K562 (cell line): ENCODE data around the gene CBX1. TPM values are rescaled to one million over a fixed set of nuclear protein-coding genes. Genes with fewer than 3 reads are reported as not detected.

Experiments used
- ATAC-seq: fragments of 200-7000 bp; cut with Tn5 transposase; 3 replicates; pipeline ENCODE4 v1.9.1; 2020; ENCODE audit warnings: moderate library complexity
- BruUV-seq: library from RNA; stranded (reverse); fragments of 400-500 nt; replicated peaks from 2 replicates; lab custom pipeline; 2021; lab: Mats Ljungman, UMichigan
- CTCF ChIA-PET: fragments of 300-600 bp; formaldehyde crosslinking; extraction: SDS; loops from one replicate; lab custom pipeline; 2021; ENCODE audit warnings: low intra/inter-chr PET ratio; lab: Yijun Ruan, JAX
- POLR2A ChIA-PET: fragments of 300-600, 350-650 bp; sonication (Branson Sonifier 250); formaldehyde crosslinking; extraction: SDS; loops from one replicate; lab custom pipeline; 2021; ENCODE audit warnings: antibody characterized with exemption, inconsistent platforms; lab: Yijun Ruan, JAX
- DNase-seq, 4 experiments: peaks; one replicate each; pipeline versions ENCODE4 v3.0.0 to v3.0.0-alpha.2; 2011 to 2018; ENCODE audit warnings: low spot score in 3 of 4, mixed read lengths in 3 of 4; ENCODE audit errors: extremely low read depth in 1 of 4
- FAIRE-seq: peaks from 2 replicates; lab custom pipeline; 2011; peaks lifted over from hg19 to GRCh38; lab: Jason Lieb, UNC
- H2AFZ ChIP-seq: 2 replicates; pipeline ENCODE4 v1.6.0; 2011; ENCODE audit warnings: low read depth, low read length, control low read depth, inconsistent platforms
- H3K27ac ChIP-seq: fragments of 200-600 bp; 3 replicates; pipeline ENCODE4 v1.8.0; 2011; ENCODE audit warnings: low read depth, mild to moderate bottlenecking, control low read depth, inconsistent platforms, low read length, moderate library complexity, mixed read lengths; ENCODE audit errors: extremely low read depth
- H3K27me3 ChIP-seq, 2 experiments: fragments of 300-600 bp in 1 of 2; 2 replicates in 1 of 2; 3 replicates in 1 of 2; pipeline versions ENCODE4 v1.6.0 to v1.8.0; 2011; ENCODE audit warnings: inconsistent platforms in 2 of 2, low read length in 2 of 2, mild to moderate bottlenecking in 1 of 2, mixed read lengths in 1 of 2, moderate library complexity in 1 of 2; ENCODE audit not compliant: control insufficient read depth in 2 of 2, insufficient read depth in 2 of 2
- H3K36me3 ChIP-seq: fragments of 300-600 bp; 3 replicates; pipeline ENCODE4 v1.8.0; 2011; ENCODE audit warnings: mild to moderate bottlenecking, low read length, inconsistent platforms; ENCODE audit not compliant: control insufficient read depth, insufficient read depth
- H3K4me1 ChIP-seq, 2 experiments: fragments of 200-600 bp in 1 of 2; replicated peaks in 1 of 2; 2 replicates in 1 of 2; 3 replicates in 1 of 2; pipeline versions ENCODE4 v1.5.1 to v1.8.0; 2011; ENCODE audit warnings: inconsistent platforms in 2 of 2, low read length in 2 of 2, mild to moderate bottlenecking in 1 of 2, mixed read lengths in 1 of 2, moderate library complexity in 1 of 2; ENCODE audit not compliant: control insufficient read depth in 2 of 2, insufficient read depth in 2 of 2
- H3K4me2 ChIP-seq: 2 replicates; pipeline ENCODE4 v1.6.1; 2011; ENCODE audit warnings: low read length, control low read depth, inconsistent platforms, mixed read lengths; ENCODE audit not compliant: insufficient read depth
- H3K4me3 ChIP-seq: fragments of 200-600 bp; sonication (generic), shearing (Covaris generic); 2 replicates; pipeline ENCODE4 v1.5.1; 2016; ENCODE audit warnings: control low read depth, inconsistent platforms
- H3K79me2 ChIP-seq: fragments of 200-600 bp; 3 replicates; pipeline ENCODE4 v1.8.0; 2011; ENCODE audit warnings: low read length, inconsistent platforms; ENCODE audit not compliant: control insufficient read depth, insufficient read depth
- H3K9ac ChIP-seq, 2 experiments: 2 replicates each; pipeline versions ENCODE4 v1.6.0 to v1.6.1; 2011; ENCODE audit warnings: low read depth in 2 of 2, low read length in 2 of 2, control low read depth in 1 of 2, inconsistent platforms in 1 of 2, mild to moderate bottlenecking in 1 of 2, mixed read lengths in 1 of 2; ENCODE audit not compliant: insufficient read depth in 1 of 2
- H3K9me1 ChIP-seq: one replicate; pipeline ENCODE4 v1.6.0; 2011; ENCODE audit warnings: inconsistent platforms, mild to moderate bottlenecking, low read length, moderate library complexity; ENCODE audit not compliant: control insufficient read depth, insufficient read depth
- H3K9me3 ChIP-seq: replicated peaks from 2 replicates; pipeline ENCODE4 v1.5.1; 2011; ENCODE audit warnings: low read depth, low read length, inconsistent platforms; ENCODE audit not compliant: control insufficient read depth, insufficient read depth
- H4K20me1 ChIP-seq: replicated peaks from 2 replicates; pipeline ENCODE4 v1.6.1; 2011; ENCODE audit warnings: low read length, inconsistent platforms, mixed read lengths; ENCODE audit not compliant: control insufficient read depth, insufficient read depth
- AFF4 ChIP-seq: sonication (generic); formaldehyde crosslinking; IDR thresholded peaks from 2 replicates; pipeline ENCODE4 v1.8.0; 2023; ENCODE audit warnings: mild to moderate bottlenecking, missing genetic modification reagents
- CTCF ChIP-seq, 3 experiments: IDR thresholded peaks in 2 of 3; conservative IDR thresholded peaks in 1 of 3; 2 replicates each; pipeline ENCODE4 v1.5.1; 2011 to 2012; ENCODE audit warnings: low read length in 3 of 3, mild to moderate bottlenecking in 3 of 3, control low read depth in 2 of 3, improper control_type of control experiment in 1 of 3, inconsistent platforms in 1 of 3, low read depth in 1 of 3, mixed read lengths in 1 of 3, moderate library complexity in 1 of 3; ENCODE audit not compliant: insufficient read depth in 2 of 3
- DEAF1 ChIP-seq: fragments of 450-650 bp; formaldehyde crosslinking; IDR thresholded peaks from 2 replicates; pipeline ENCODE4 v1.4.0; 2020; ENCODE audit warnings: mild to moderate bottlenecking, moderate library complexity
- ESRRA ChIP-seq: fragments of 450-650 bp; IDR thresholded peaks from 2 replicates; pipeline ENCODE4 v1.6.1; 2014; ENCODE audit warnings: low read depth, mild to moderate bottlenecking, moderate library complexity, borderline replicate concordance
- KHSRP ChIP-seq: fragments of 450-650 bp; IDR thresholded peaks from 2 replicates; pipeline ENCODE4 v1.6.1; 2017
- MAZ ChIP-seq, 2 experiments: fragments of 450-650 bp in 1 of 2; sonication (generic) in 1 of 2; formaldehyde crosslinking; IDR thresholded peaks in 1 of 2; conservative IDR thresholded peaks in 1 of 2; 2 replicates each; pipeline versions ENCODE4 v1.4.0 to v1.5.0; 2020; ENCODE audit warnings: mild to moderate bottlenecking in 1 of 2, missing genetic modification reagents in 1 of 2
- RAD21 ChIP-seq, 2 experiments: fragments of 250-450 bp in 1 of 2; fragments of 450-650 bp in 1 of 2; sonication (Bioruptor Pico) in 1 of 2; formaldehyde crosslinking in 1 of 2; IDR thresholded peaks in 1 of 2; conservative IDR thresholded peaks in 1 of 2; 2 replicates each; pipeline versions ENCODE4 v1.4.0 to v1.8.0; 2020 to 2022; ENCODE audit warnings: mild to moderate bottlenecking in 2 of 2, moderate library complexity in 1 of 2
- SMC3 ChIP-seq: conservative IDR thresholded peaks from 2 replicates; pipeline ENCODE4 v1.6.1; 2011; ENCODE audit warnings: low read depth, low read length, improper control_type of control experiment; ENCODE audit not compliant: insufficient read depth
- TAF7 ChIP-seq: fragments of 450-650 bp; IDR thresholded peaks from 2 replicates; pipeline ENCODE4 v1.6.1; 2016; ENCODE audit warnings: missing genetic modification characterization, missing compliant biosample characterization
- TSC22D4 ChIP-seq: fragments of 450-650 bp; IDR thresholded peaks from 2 replicates; pipeline ENCODE4 v1.6.1; 2016; ENCODE audit warnings: missing genetic modification characterization, missing biosample characterization, control low read depth
- WGBS: fragments of 100-300 bp; shearing (Covaris generic); methylation state at CpG from one replicate; pipeline ENCODE4 v1.1.6; 2016; ENCODE audit warnings: low coverage, mixed read lengths; ENCODE audit not compliant: insufficient coverage; ENCODE audit errors: missing lambda C conversion rate; 5-methylcytosine and 5-hydroxymethylcytosine counted together
- in situ Hi-C: fragments of 300-500 bp; cut with MboI; formaldehyde crosslinking; loops from 4 replicates; pipeline ENCODE4 v1.15.0; 2018; ENCODE audit warnings: inconsistent platforms, mixed read lengths
- intact Hi-C: fragments of 100-400 bp; cut with micrococcal nuclease; formaldehyde crosslinking; loops from 2 replicates; pipeline ENCODE4 v1.14.2; 2022
- polyA plus RNA-seq, 8 experiments: library from polyadenylated mRNA; depleted of rRNA in 4 of 8; stranded (reverse) in 5 of 8; unstranded in 3 of 8; fragments of >200 nt; fragmentation: Nextera tagmentation in 2 of 8; fragmentation: Illumina TruSeq in 1 of 8; extraction: Ambion mirVana in 2 of 8; extraction: Trizol in 1 of 8; gene quantifications; 2 replicates each; pipeline versions ENCODE4 v1.2.1 to v1.2.3, GENCODE V29; 2011 to 2014; ENCODE audit warnings: inconsistent platforms in 1 of 8, missing spikeins in 1 of 8
- total RNA-seq, 7 experiments: library from RNA; depleted of rRNA in 6 of 7; stranded (reverse); fragments of >200 nt in 6 of 7; fragmentation: Illumina TruSeq in 2 of 7; extraction: Trizol in 2 of 7; gene quantifications; 2 replicates each; pipeline versions ENCODE4 v1.2.1 to v1.2.3, GENCODE V29; 2011 to 2021; ENCODE audit warnings: low replicate concordance in 1 of 7

Gene CBX1
- total and polyA plus RNA-seq, 9 of the 15 experiments (the other 6 are each of a cell fraction or from before 2014, with no cell fraction given): 10.6 to 95.7 (median 52.7) TPM

GRCh38 chr17:48131216-48131824 lies 30.0 kb upstream of the CBX1 start:
- Histone ChIP-seq H3K4me2 (no peak overlapping the region), H3K79me2 (no peaks in the 10 kb centered on the region), H3K36me3 (no peaks in the 10 kb centered on the region), H3K9me3 (no peaks in the 10 kb centered on the region), H3K27me3 (no peaks in the 10 kb centered on the region; a peak in 1 of 5 replicates), H4K20me1 (no peaks in the 10 kb centered on the region), H3K27ac (no peak overlapping the region), H3K4me3 (no peak overlapping the region), H3K9me1 (peaks cover 3% of the 10 kb centered on the region), H3K9ac (no peak overlapping the region), H2AFZ (no peak overlapping the region), H3K4me1 (no peaks in the 10 kb centered on the region)
- CTCF ChIA-PET: interaction anchor here (0.5 to 3.2 kb wide), 7 partner anchors 13 to 652 kb away, joined by 3 to 38 read pairs (median 4); no protein-coding TSS in a partner anchor
- DNase-seq: peak; percentile 70 to 81 (median 74)
- no TSS peak for BruUV-seq
- peak; percentile 96 for ATAC-seq
- POLR2A ChIA-PET: interaction anchor here (0.5 to 1.3 kb wide), 8 partner anchors 8 to 203 kb away, joined by 3 to 5 read pairs (median 3); no protein-coding TSS in a partner anchor
- 0% methylated on average over 2 of the region's 4 CpGs for WGBS
- intact Hi-C loops: loop anchor here (1.0 to 10.0 kb wide), 3 partner anchors 51 to 287 kb away; partner anchors contain the start of gene SCRN2
- peak; percentile 99 for FAIRE-seq
- in situ Hi-C loops: loop anchor here (5.0 kb wide), 1 partner anchor 54 kb away; no protein-coding TSS in a partner anchor
- TF ChIP-seq RAD21 (CRISPR knock-in tag; conservative IDR thresholded peaks at IDR 0.05 in 1 of 2, IDR thresholded peaks at IDR 0.05 in 1 of 2): peak; percentile 69 to 90
- TF ChIP-seq TAF7: no peak
- TF ChIP-seq CTCF (IDR thresholded peaks at IDR 0.05 in 2 of 3, conservative IDR thresholded peaks at IDR 0.05 in 1 of 3; ENCODE audit: insufficient read depth in 2 of 3, low read depth in 1 of 3, low read length in 3 of 3): peak; percentile 80 to 92 (median 83)
- no peak for TF ChIP-seq AFF4 (CRISPR knock-in tag)
- TF ChIP-seq DEAF1 (CRISPR knock-in tag): peak; percentile 54; the same call in 1 of the 2 replicates
- peak in 1 of 2 experiments; percentile 57; a peak in 1 of 4 replicates for TF ChIP-seq MAZ (CRISPR knock-in tag; conservative IDR thresholded peaks at IDR 0.05 in 1 of 2, IDR thresholded peaks at IDR 0.05 in 1 of 2)
- TF ChIP-seq SMC3: peak; percentile 88
- TF ChIP-seq ESRRA: 0 out of 2 replicates have a peak, but pooled peaks have one; percentile 48
- TF ChIP-seq KHSRP: no peak
- no peak for TF ChIP-seq TSC22D4 (tag)
